LHCN-M2 (cell line): ENCODE results near the gene PHACTR2. TPM values are rescaled to one million over a fixed set of nuclear protein-coding genes. Genes with fewer than 3 reads are reported as not detected.
"Not testable (repeated sequence)": the region's sequence is repeated elsewhere in the genome, so short reads cannot be mapped to it uniquely, and the experiment has no call there.

ENCODE experiments used
- DNase-seq: peaks from one replicate; pipeline ENCODE4 v3.0.0-alpha.2; 2012; ENCODE audit warnings: low read depth
- total RNA-seq: library from RNA; depleted of rRNA; stranded (reverse); fragments of >200 nt; gene quantifications from 2 replicates; pipeline ENCODE4 v1.2.3, GENCODE V29; 2014; rRNA removed

The PHACTR2 gene
- total RNA-seq, 1 experiment from 2014 or later: 35.0 TPM

DNA sequence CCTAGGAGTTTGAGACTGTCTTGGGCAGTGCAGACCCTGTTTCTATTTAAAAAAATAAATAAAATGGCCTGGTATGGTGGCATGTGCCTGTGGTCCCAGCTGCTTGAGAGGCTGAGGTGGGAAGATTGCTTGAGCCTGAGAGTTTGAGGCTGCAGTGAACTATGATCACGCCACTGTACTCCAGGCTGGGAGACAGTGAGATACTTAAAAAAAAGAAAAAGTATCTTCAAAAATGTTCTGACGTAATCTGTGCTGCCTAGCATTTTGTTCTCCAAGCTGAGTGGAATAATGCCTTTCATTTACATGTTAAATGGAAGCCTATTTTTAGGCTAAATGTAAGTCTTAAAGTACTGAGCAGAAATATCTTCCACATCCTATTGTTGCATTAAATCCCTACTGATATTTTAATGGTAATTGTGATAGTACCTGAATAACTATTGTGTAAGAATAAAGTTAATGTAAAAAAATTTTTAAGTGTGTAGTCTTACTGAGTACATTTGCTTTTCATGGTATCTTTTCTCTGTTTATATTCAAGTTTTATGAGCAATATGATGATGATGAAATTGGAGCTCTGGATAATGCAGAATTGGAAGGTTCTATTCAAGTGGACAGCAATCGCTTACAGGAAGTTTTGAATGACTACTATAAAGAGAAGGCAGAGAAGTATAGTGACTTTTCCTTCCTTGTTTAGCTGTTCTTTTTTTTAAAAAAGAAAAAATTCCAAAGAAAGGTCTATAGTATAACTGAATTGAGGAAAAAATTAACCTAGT, 182.3 kb downstream of the PHACTR2 start:
- no peak for DNase-seq

DNA sequence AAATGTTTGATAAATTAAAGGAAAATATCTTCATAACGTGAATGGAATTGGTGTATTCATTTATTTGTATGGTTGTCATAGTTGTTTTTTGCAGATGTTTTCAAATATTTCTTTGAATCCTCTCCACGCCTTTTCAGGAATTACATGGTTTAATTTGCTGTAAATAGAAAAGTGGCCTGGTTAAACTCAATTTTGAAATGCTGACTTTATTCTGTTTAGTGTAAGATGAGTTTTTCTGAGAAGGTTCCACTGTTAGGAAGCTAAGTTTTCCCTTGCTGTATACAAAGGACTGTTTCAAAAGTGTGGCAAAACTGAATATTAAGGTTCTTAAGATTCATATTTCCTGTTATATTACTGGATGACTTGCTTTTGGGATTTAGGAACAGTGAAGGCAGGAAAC, 186.0 kb downstream of the PHACTR2 start:
- DNase-seq: no peak

DNA sequence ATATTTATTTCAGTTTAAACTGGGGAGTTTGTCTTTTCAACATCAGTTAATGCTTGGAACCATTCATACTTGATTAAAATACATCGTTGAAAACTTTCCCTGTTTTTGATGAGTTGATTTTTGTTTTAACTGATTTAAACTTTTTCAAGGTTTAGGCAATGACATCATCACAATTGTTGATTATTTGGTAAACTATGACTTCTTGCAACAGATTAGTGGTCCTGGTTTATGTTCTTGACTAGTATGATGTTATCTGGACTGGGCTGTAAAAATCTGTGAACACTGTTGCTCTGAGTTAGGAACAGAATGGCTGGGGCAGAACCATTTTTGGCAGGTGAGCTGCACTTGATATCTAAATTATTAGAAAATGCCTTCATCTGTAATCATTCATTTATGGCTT, 186.5 kb downstream of the PHACTR2 start, which contains the start of gene ZC2HC1B:
Gene ZC2HC1B (plus strand): TSS at position 241 of the 400 bp plus-strand sequence. CDS start 66 bp downstream, at position 307.
- no peak for DNase-seq

DNA sequence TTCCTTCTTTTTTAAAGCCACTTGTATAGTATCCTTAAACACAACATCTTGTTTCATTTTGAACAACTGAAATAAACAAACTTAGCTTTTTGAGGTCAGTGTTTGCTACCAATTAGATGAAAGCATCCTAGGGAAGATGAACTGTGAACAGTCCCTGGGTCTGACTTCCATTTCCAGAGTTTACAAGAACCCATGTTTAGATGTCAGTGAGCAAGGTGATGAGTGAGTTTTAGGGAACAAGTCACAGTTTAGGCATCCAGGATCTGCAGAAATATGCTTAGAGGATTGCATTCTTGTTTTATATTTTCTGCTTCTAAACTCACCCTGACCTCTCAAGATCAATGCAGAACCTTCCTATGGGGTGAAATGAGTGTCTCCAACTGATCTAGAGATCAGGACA, 189.5 kb downstream of the PHACTR2 start:
- no peak for DNase-seq

DNA sequence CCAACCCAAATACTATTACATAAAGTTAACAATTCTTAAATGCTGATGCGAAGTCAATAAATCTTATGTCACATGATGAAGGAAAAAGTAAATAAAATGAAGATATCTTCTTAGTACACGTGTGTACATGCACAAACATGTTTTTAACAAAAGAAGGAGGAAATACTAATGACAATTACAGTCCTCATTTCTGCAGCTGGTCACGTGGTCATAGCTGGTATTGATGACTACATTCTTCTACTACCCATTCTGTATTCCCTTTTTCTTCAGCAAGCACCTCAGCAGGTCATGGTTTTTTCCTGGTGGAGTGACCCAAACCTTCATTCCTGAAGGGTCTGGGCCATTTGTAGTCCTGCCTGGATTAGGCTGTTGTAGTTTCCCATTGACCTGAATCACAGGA, 191.0 kb downstream of the PHACTR2 start:
- not testable (repeated sequence) for DNase-seq

DNA sequence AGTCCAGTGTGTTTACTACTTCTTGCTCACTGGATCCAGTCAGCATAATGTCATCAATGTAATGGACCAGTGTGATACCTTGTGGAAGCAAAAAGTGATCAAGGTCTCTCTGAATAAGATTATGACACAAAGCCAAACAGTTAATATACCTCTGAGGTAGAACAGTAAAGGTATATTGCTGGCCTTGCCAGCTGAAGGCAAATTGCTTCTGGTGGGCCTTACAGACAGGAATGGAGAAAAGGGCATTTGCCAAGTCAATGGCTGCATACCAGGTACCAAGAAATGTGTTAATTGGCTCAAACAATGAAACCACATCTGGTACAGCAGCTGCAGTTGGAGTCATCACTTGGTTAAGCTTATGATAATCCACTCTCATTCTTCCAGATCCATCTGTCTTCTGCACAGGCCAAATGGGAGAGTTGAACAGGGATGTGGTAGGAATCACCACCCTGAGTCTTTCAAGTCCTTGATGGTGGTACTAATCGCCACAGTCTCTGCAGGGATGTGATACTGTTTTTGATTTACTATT, 193.5 kb downstream of the PHACTR2 start:
- DNase-seq: peak; percentile 24

DNA sequence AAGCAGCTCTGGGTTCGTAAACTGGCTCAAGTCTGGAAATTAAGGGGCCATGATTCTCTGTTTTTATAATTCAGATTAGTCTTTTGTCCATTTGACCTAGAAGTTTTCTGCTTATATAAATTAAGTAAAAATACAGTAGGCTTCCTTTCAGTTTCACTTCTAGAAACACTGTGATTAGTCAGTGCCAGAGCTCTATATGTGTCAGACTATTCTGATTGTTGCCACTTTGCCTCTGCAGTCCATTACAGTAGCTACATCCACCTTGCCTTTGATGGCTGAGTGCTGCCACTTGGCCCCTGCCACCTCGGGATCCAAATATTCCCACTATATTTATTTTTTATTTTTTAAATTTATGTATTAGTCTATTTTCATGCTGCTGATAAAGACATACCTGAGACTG, 194.4 kb downstream of the PHACTR2 start:
- peak; percentile 13 for DNase-seq

DNA sequence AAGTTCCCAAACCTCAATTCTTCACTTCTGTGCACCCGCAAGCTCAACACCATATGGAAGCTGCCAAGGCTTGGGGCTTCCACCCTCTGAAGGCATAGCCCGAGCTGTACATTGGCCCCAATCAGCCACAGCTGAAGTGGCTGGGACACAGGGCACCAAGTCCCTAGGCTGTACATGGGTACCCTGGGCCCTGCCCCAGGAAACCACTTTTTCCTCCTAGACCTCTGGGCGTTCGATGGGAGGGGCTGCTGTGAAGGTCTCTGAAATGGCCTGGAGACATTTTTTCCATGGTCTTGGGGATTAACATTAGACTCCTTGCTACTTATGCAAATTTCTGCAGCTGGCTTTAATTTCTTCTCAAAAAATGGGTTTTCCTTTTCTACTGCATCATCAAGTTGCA, 195.8 kb downstream of the PHACTR2 start:
- not testable (repeated sequence) for DNase-seq

DNA sequence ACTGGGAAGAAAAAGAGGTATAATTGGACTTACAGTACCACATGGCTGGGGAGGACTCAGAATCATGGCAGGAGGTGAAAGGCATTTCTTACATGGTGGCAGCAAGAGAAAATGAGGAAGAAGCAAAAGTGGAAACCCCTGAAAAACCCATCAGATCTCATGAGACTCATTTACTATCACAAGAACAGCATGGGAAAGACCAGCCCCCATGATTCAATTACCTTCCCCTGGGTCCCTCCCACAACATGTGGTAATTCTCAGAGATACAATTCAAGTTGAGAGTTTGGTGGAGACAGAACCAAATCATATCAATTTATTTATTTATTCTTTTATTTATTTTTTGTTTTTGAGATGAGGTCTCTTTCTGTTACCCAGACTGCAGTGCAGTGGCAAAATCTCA, 196.7 kb downstream of the PHACTR2 start:
- not testable (repeated sequence) for DNase-seq

DNA sequence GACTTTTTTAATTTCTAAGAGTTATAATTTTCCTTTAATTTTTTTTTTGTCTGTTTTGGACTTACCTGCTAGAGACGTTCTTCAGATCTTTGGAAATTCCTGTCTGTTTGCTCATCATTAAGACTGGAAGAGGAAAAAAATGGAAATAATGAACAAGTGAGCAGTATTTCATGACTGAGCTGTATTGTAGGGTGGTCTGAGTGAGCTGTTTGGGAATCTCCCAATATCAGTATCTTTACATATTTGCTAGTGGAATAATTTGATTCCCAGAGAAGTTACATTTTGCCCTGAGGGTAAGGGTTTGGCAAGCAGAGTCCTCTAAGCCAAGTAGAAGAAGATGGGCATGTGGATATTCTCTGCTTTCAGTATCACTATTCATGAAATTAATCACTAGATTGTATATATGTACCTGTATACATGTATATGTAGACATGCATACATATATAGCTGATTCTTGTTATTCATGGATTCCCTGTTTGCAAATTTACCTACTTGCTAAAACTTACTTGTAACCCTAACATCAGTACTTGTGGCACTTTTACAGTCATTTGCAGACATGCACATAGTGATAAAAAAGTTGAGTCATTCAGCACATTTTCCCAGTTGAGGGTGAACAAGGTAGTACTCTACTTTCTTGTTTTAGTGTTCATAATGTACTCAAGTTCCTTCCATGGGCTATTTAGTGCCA, 200.0 kb downstream of the PHACTR2 start:
- DNase-seq: no peak

DNA sequence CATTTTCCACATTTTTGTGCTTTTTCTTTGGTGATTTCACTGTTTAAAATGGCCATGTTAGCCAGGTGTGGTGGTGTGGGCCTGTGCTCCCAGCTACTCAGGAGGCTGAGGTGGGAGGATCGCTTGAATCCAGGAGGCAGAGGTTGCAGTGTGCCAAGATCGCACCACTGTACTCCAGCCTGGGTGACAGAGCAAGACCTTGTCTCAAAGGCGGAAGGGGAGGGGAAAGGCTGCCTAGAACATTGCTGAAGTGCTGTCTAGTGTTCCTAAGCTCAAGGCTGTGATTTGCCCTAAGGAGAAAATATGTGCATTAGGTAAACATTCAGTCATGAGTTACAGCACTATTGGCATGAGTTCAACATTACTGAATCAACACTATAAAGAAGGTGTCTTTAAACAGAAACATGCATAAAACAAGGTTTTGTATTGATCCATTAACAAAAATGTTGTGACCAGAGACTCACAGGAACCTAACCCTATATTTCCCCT, 200.6 kb downstream of the PHACTR2 start:
- no peak for DNase-seq

DNA sequence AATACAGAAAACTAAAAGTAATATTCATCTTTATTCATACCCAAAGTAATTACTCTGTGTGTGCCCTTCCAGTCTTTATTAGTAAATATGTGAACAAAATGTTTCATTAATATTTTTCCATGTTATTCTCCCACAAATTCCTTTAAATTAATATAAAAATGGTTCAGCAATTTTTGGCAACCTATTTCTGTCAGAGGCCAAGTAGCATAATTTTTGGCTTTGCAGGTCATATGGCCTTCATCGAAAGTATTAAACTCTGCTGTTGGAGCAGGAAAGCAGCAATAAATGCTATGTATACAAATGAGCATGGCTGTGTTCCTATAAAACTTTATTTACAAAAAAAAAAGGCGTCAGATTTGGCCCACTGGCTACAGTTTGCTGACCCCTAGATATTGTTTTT, 202.6 kb downstream of the PHACTR2 start:
- no peak for DNase-seq

Other genes starting within 250 kb of the PHACTR2 start
- 7.2 and 7.3 TPM in 2 replicates for gene ADAT2, start 227.3 kb upstream of the PHACTR2 start, total RNA-seq
- gene PEX3, start 227.2 kb upstream of the PHACTR2 start, total RNA-seq: 23.0 and 24.4 TPM in 2 replicates
- gene FUCA2, start 166.2 kb upstream of the PHACTR2 start, total RNA-seq: 94.8 and 95.8 TPM in 2 replicates
- 30.7 and 32.3 TPM in 2 replicates for gene LTV1, start 165.4 kb downstream of the PHACTR2 start, total RNA-seq
- gene ZC2HC1B, start 186.5 kb downstream of the PHACTR2 start, total RNA-seq: not detected in 2 replicates